HG03460 (cell line): ENCODE results near the gene SPARC.

Experiments
- ATAC-seq: cut with Tn5 transposase; IDR thresholded peaks from one replicate; pipeline ENCODE4 v1.9.1; 2021; ENCODE audit not compliant: unreplicated experiment

Gene SPARC

GRCh38 chr5:151679421-151680155 lies 7.1 kb downstream of the SPARC start:
- no peak for ATAC-seq

- ATAC-seq = no peak
Observed at GRCh38 chr5:151678713-151679112, 8.0 kb downstream of the SPARC start.

- no peak for ATAC-seq
Observed at GRCh38 chr5:151677776-151678545, 8.8 kb downstream of the SPARC start.

- ATAC-seq = no peak
Observed at GRCh38 chr5:151676719-151677118, 10.0 kb downstream of the SPARC start.

- ATAC-seq = no peak
Observed at GRCh38 chr5:151676314-151676712, 10.4 kb downstream of the SPARC start.

GRCh38 chr5:151675611-151676313 lies 11.0 kb downstream of the SPARC start:
- no peak for ATAC-seq

- ATAC-seq = no peak
Observed at GRCh38 chr5:151674626-151675610, 11.8 kb downstream of the SPARC start.

- no peak for ATAC-seq
Observed at GRCh38 chr5:151673421-151673820, 13.3 kb downstream of the SPARC start.

- no peak for ATAC-seq
Observed at GRCh38 chr5:151672516-151672915, 14.2 kb downstream of the SPARC start.

GRCh38 chr5:151671950-151672349 lies 14.8 kb downstream of the SPARC start:
- no peak for ATAC-seq

GRCh38 chr5:151670953-151671636 lies 15.6 kb downstream of the SPARC start:
- ATAC-seq = no peak

GRCh38 chr5:151670083-151670686 lies 16.5 kb downstream of the SPARC start:
- ATAC-seq = no peak

- ATAC-seq = no peak
Observed at GRCh38 chr5:151667083-151667482, 19.6 kb downstream of the SPARC start.

GRCh38 chr5:151665613-151666012 lies 21.1 kb downstream of the SPARC start:
- no peak for ATAC-seq

- no peak for ATAC-seq
Observed at GRCh38 chr5:151664694-151665585, 21.8 kb downstream of the SPARC start.

- no peak for ATAC-seq
Observed at GRCh38 chr5:151663617-151664293, 23.0 kb downstream of the SPARC start.

GRCh38 chr5:151662805-151663204 lies 23.9 kb downstream of the SPARC start:
- peak; percentile 39 for ATAC-seq
